GM19463 (cell line): ENCODE data around the gene C1S.

ENCODE experiments used
- ATAC-seq: cut with Tn5 transposase; IDR thresholded peaks from one replicate; pipeline ENCODE4 v1.9.1; 2021; ENCODE audit warnings: mild to moderate bottlenecking, moderate library complexity; ENCODE audit not compliant: unreplicated experiment

Gene C1S

GRCh38 chr12:7075518-7075917, 15.0 kb downstream of the C1S start:
- no peak for ATAC-seq

GRCh38 chr12:7075939-7076338, 15.4 kb downstream of the C1S start:
- no peak for ATAC-seq

GRCh38 chr12:7076493-7076892, 16.0 kb downstream of the C1S start:
- no peak for ATAC-seq

- no peak for ATAC-seq
These were observed 17.6 kb downstream of the C1S start for GRCh38 chr12:7078163-7078562.

- ATAC-seq: no peak
These were observed 19.3 kb downstream of the C1S start for GRCh38 chr12:7079826-7080125.

- no peak for ATAC-seq
These were observed 20.5 kb downstream of the C1S start for GRCh38 chr12:7081037-7081436.

- no peak for ATAC-seq
These were observed 22.6 kb downstream of the C1S start for GRCh38 chr12:7083125-7083524.

GRCh38 chr12:7089196-7089871, 28.8 kb downstream of the C1S start:
- ATAC-seq: no peak

- no peak for ATAC-seq
These were observed 29.9 kb downstream of the C1S start for GRCh38 chr12:7090222-7090998.

GRCh38 chr12:7091171-7091570, 30.7 kb downstream of the C1S start:
- ATAC-seq: no peak

GRCh38 chr12:7091660-7092228, 31.2 kb downstream of the C1S start:
- ATAC-seq: no peak

GRCh38 chr12:7092229-7092985, 31.9 kb downstream of the C1S start, which contains the start of gene C1R:
Gene C1R (minus strand): TSS chr12:7092445. CDS start chr12:7092388, 57 bp downstream.
- no peak for ATAC-seq

GRCh38 chr12:7092986-7093460, 32.5 kb downstream of the C1S start:
- ATAC-seq: no peak

GRCh38 chr12:7093486-7093885, 33.0 kb downstream of the C1S start:
- no peak for ATAC-seq

- no peak for ATAC-seq
These were observed 33.4 kb downstream of the C1S start for GRCh38 chr12:7093892-7094291.

- ATAC-seq: no peak
These were observed 35.8 kb downstream of the C1S start for GRCh38 chr12:7096006-7096932.

GRCh38 chr12:7096979-7097378, 36.5 kb downstream of the C1S start:
- no peak for ATAC-seq

- no peak for ATAC-seq
These were observed 38.9 kb downstream of the C1S start for GRCh38 chr12:7099290-7099996.

- no peak for ATAC-seq
These were observed 39.7 kb downstream of the C1S start for GRCh38 chr12:7100239-7100638.
